ENCODE results near the gene MSH3. TPM values are rescaled to one million over a fixed set of nuclear protein-coding genes. Genes with fewer than 3 reads are reported as not detected.
"Not testable (repeated sequence)": the region's sequence is repeated elsewhere in the genome, so short reads cannot be mapped to it uniquely, and the experiment has no call there.

The MSH3 gene
- total and polyA plus RNA-seq, 5 donors from 2014 or later, result 11.2 to 17.3 (median 13.3) TPM

- Mint-ChIP-seq H3K4me1 (peaks cover 4 to 12% (median 5%) of the 10 kb centered on the region in 4 donors), H3K9me3 (no peaks in the 10 kb centered on the region), H3K27me3 (no peaks in the 10 kb centered on the region), H3K4me3 (no peak overlapping the region), H3K27ac (no peak overlapping the region), H3K36me3 (peaks cover 23% of the 10 kb centered on the region)
- DNase-seq (no peak), ATAC-seq (ENCODE audit: low read depth in 2 of 2) (no peak)
- H3K27ac ChIP-seq (ENCODE audit: insufficient read depth, low read length, poor library complexity, severe bottlenecking), result no peak overlapping the region
- H3K9me3 ChIP-seq (ENCODE audit: control insufficient read depth in 2 of 2, low read length in 2 of 2), result no peaks in the 10 kb centered on the region
- no peaks in the 10 kb centered on the region for H3K4me1 ChIP-seq (ENCODE audit: control insufficient read depth, insufficient read depth, low read length, poor library complexity, severe bottlenecking)
- no peak overlapping the region for H3K4me3 ChIP-seq (ENCODE audit: low read depth, low read length)
- peaks cover 6% of the 10 kb centered on the region for H3K36me3 ChIP-seq (ENCODE audit: control insufficient read depth, insufficient read depth, low read length)
- no peaks in the 10 kb centered on the region for H3K27me3 ChIP-seq (ENCODE audit: control insufficient read depth, insufficient read depth, low read length)
These were observed 156.0 kb downstream of the MSH3 start for GRCh38 chr5:80810425-80810824.

GRCh38 chr5:80816590-80816989 lies 162.1 kb downstream of the MSH3 start:
- Mint-ChIP-seq H3K36me3 (peaks cover 39% of the 10 kb centered on the region), H3K27ac (no peak overlapping the region), H3K9me3 (peaks cover 0 to 12% (median 0%) of the 10 kb centered on the region in 7 donors), H3K4me1 (peaks cover 0 to 6% (median under 1%) of the 10 kb centered on the region in 4 donors), H3K4me3 (no peak overlapping the region), H3K27me3 (no peaks in the 10 kb centered on the region)
- H3K4me1 ChIP-seq (ENCODE audit: control insufficient read depth, insufficient read depth, low read length, poor library complexity, severe bottlenecking), result no peaks in the 10 kb centered on the region
- H3K36me3 ChIP-seq (ENCODE audit: control insufficient read depth, insufficient read depth, low read length), result peaks cover 12% of the 10 kb centered on the region
- no peak overlapping the region for H3K27ac ChIP-seq (ENCODE audit: insufficient read depth, low read length, poor library complexity, severe bottlenecking)
- ATAC-seq (ENCODE audit: low read depth in 2 of 2), result no peak
- no peak for DNase-seq
- no peak overlapping the region for H3K4me3 ChIP-seq (ENCODE audit: low read depth, low read length)
- H3K9me3 ChIP-seq (ENCODE audit: control insufficient read depth in 2 of 2, low read length in 2 of 2), result no peaks in the 10 kb centered on the region
- no peaks in the 10 kb centered on the region for H3K27me3 ChIP-seq (ENCODE audit: control insufficient read depth, insufficient read depth, low read length)

GRCh38 chr5:80820685-80821084 lies 166.2 kb downstream of the MSH3 start:
- Mint-ChIP-seq H3K4me1 (peaks cover 0 to 6% (median 1%) of the 10 kb centered on the region in 4 donors), H3K36me3 (peaks cover 50% of the 10 kb centered on the region), H3K27ac (no peak overlapping the region), H3K4me3 (no peak overlapping the region), H3K27me3 (no peaks in the 10 kb centered on the region), H3K9me3 (peaks cover 0 to 14% (median 2%) of the 10 kb centered on the region in 7 donors)
- Histone ChIP-seq H3K9me3 (ENCODE audit: control insufficient read depth in 2 of 2, low read length in 2 of 2) (no peaks in the 10 kb centered on the region), H3K27ac (ENCODE audit: insufficient read depth, low read length, poor library complexity, severe bottlenecking) (no peak overlapping the region), H3K27me3 (ENCODE audit: control insufficient read depth, insufficient read depth, low read length) (no peaks in the 10 kb centered on the region), H3K4me1 (ENCODE audit: control insufficient read depth, insufficient read depth, low read length, poor library complexity, severe bottlenecking) (no peaks in the 10 kb centered on the region), H3K4me3 (ENCODE audit: low read depth, low read length) (no peak overlapping the region), H3K36me3 (ENCODE audit: control insufficient read depth, insufficient read depth, low read length) (peaks cover 7% of the 10 kb centered on the region)
- ATAC-seq (ENCODE audit: low read depth in 2 of 2) (no peak), DNase-seq (no peak)

- H3K9me3 ChIP-seq (ENCODE audit: control insufficient read depth in 2 of 2, low read length in 2 of 2), result peaks cover 0 to under 1% of the 10 kb centered on the region in 2 experiments
- H3K4me3 Mint-ChIP-seq, result no peak overlapping the region
- H3K27me3 ChIP-seq (ENCODE audit: control insufficient read depth, insufficient read depth, low read length), result no peaks in the 10 kb centered on the region
- H3K27me3 Mint-ChIP-seq, result no peaks in the 10 kb centered on the region
- ATAC-seq (ENCODE audit: low read depth in 2 of 2) (no peak), DNase-seq (no peak)
- H3K27ac ChIP-seq (ENCODE audit: insufficient read depth, low read length, poor library complexity, severe bottlenecking), result no peak overlapping the region
- peaks cover 0 to 5% (median 2%) of the 10 kb centered on the region in 7 donors for H3K9me3 Mint-ChIP-seq
- H3K36me3 ChIP-seq (ENCODE audit: control insufficient read depth, insufficient read depth, low read length), result peaks cover 7% of the 10 kb centered on the region
- peaks cover 42% of the 10 kb centered on the region for H3K36me3 Mint-ChIP-seq
- no peak overlapping the region for H3K27ac Mint-ChIP-seq
- H3K4me3 ChIP-seq (ENCODE audit: low read depth, low read length), result no peak overlapping the region
- peaks cover 0 to 5% (median 1%) of the 10 kb centered on the region in 4 donors for H3K4me1 Mint-ChIP-seq
- H3K4me1 ChIP-seq (ENCODE audit: control insufficient read depth, insufficient read depth, low read length, poor library complexity, severe bottlenecking), result no peaks in the 10 kb centered on the region
These were observed 168.2 kb downstream of the MSH3 start for GRCh38 chr5:80822640-80823039.

GRCh38 chr5:80824159-80824558 lies 169.7 kb downstream of the MSH3 start:
- H3K27me3 ChIP-seq (ENCODE audit: control insufficient read depth, insufficient read depth, low read length); H3K4me1 Mint-ChIP-seq; ATAC-seq (ENCODE audit: low read depth in 2 of 2); H3K4me3 ChIP-seq (ENCODE audit: low read depth, low read length); DNase-seq; H3K4me1 ChIP-seq (ENCODE audit: control insufficient read depth, insufficient read depth, low read length, poor library complexity, severe bottlenecking); H3K27me3 Mint-ChIP-seq; H3K27ac Mint-ChIP-seq; H3K4me3 Mint-ChIP-seq; H3K27ac ChIP-seq (ENCODE audit: insufficient read depth, low read length, poor library complexity, severe bottlenecking): not testable (repeated sequence)
- peaks cover 7 to 16% of the 10 kb centered on the region in 2 experiments for H3K9me3 ChIP-seq (ENCODE audit: control insufficient read depth in 2 of 2, low read length in 2 of 2)
- H3K36me3 ChIP-seq (ENCODE audit: control insufficient read depth, insufficient read depth, low read length), result peaks cover 13% of the 10 kb centered on the region
- Mint-ChIP-seq H3K9me3 (peaks cover 0 to 14% (median 2%) of the 10 kb centered on the region in 7 donors), H3K36me3 (peaks cover 49% of the 10 kb centered on the region)

- H3K4me3 ChIP-seq (ENCODE audit: low read depth, low read length), result no peak overlapping the region
- Mint-ChIP-seq H3K36me3 (peaks cover 51% of the 10 kb centered on the region), H3K27me3 (peaks cover 4% of the 10 kb centered on the region), H3K4me1 (peaks cover 0 to 5% (median 1%) of the 10 kb centered on the region in 4 donors), H3K9me3 (peaks cover 0 to 19% (median 5%) of the 10 kb centered on the region in 7 donors), H3K27ac (no peak overlapping the region), H3K4me3 (no peak overlapping the region)
- ATAC-seq (ENCODE audit: low read depth in 2 of 2) (no peak), DNase-seq (no peak)
- peaks cover 10% of the 10 kb centered on the region for H3K36me3 ChIP-seq (ENCODE audit: control insufficient read depth, insufficient read depth, low read length)
- H3K27ac ChIP-seq (ENCODE audit: insufficient read depth, low read length, poor library complexity, severe bottlenecking), result no peak overlapping the region
- no peaks in the 10 kb centered on the region for H3K4me1 ChIP-seq (ENCODE audit: control insufficient read depth, insufficient read depth, low read length, poor library complexity, severe bottlenecking)
- H3K27me3 ChIP-seq (ENCODE audit: control insufficient read depth, insufficient read depth, low read length), result no peaks in the 10 kb centered on the region
- H3K9me3 ChIP-seq (ENCODE audit: control insufficient read depth in 2 of 2, low read length in 2 of 2), result peaks cover 9 to 17% of the 10 kb centered on the region in 2 experiments
These were observed 171.5 kb downstream of the MSH3 start for GRCh38 chr5:80825786-80826460.

GRCh38 chr5:80834710-80835109 lies 180.3 kb downstream of the MSH3 start:
- DNase-seq (no peak), ATAC-seq (ENCODE audit: low read depth in 2 of 2) (no peak)
- no peak overlapping the region for H3K27ac Mint-ChIP-seq
- Histone ChIP-seq H3K4me3 (ENCODE audit: low read depth, low read length) (no peak overlapping the region), H3K27ac (ENCODE audit: insufficient read depth, low read length, poor library complexity, severe bottlenecking) (no peak overlapping the region), H3K36me3 (ENCODE audit: control insufficient read depth, insufficient read depth, low read length) (peaks cover 2% of the 10 kb centered on the region), H3K9me3 (ENCODE audit: control insufficient read depth in 2 of 2, low read length in 2 of 2) (no peaks in the 10 kb centered on the region), H3K4me1 (ENCODE audit: control insufficient read depth, insufficient read depth, low read length, poor library complexity, severe bottlenecking) (no peaks in the 10 kb centered on the region), H3K27me3 (ENCODE audit: control insufficient read depth, insufficient read depth, low read length) (no peaks in the 10 kb centered on the region)
- H3K27me3 Mint-ChIP-seq, result no peaks in the 10 kb centered on the region
- H3K4me3 Mint-ChIP-seq, result no peak overlapping the region
- peaks cover 12% of the 10 kb centered on the region for H3K36me3 Mint-ChIP-seq
- H3K4me1 Mint-ChIP-seq, result peaks cover 3 to 20% (median 12%) of the 10 kb centered on the region in 4 donors
- H3K9me3 Mint-ChIP-seq, result peaks cover 0 to 3% (median 0%) of the 10 kb centered on the region in 7 donors

GRCh38 chr5:80835128-80835527 lies 180.7 kb downstream of the MSH3 start:
- ATAC-seq (ENCODE audit: low read depth in 2 of 2) (no peak), DNase-seq (no peak)
- peaks cover 2% of the 10 kb centered on the region for H3K36me3 ChIP-seq (ENCODE audit: control insufficient read depth, insufficient read depth, low read length)
- H3K4me1 ChIP-seq (ENCODE audit: control insufficient read depth, insufficient read depth, low read length, poor library complexity, severe bottlenecking), result no peaks in the 10 kb centered on the region
- H3K27ac Mint-ChIP-seq, result no peak overlapping the region
- H3K27me3 ChIP-seq (ENCODE audit: control insufficient read depth, insufficient read depth, low read length), result no peaks in the 10 kb centered on the region
- no peak overlapping the region for H3K4me3 ChIP-seq (ENCODE audit: low read depth, low read length)
- no peak overlapping the region for H3K4me3 Mint-ChIP-seq
- no peaks in the 10 kb centered on the region for H3K27me3 Mint-ChIP-seq
- H3K9me3 Mint-ChIP-seq, result peaks cover 0 to 3% (median 0%) of the 10 kb centered on the region in 7 donors
- peaks cover 3 to 20% (median 14%) of the 10 kb centered on the region in 4 donors for H3K4me1 Mint-ChIP-seq
- no peaks in the 10 kb centered on the region for H3K9me3 ChIP-seq (ENCODE audit: control insufficient read depth in 2 of 2, low read length in 2 of 2)
- peaks cover 11% of the 10 kb centered on the region for H3K36me3 Mint-ChIP-seq
- H3K27ac ChIP-seq (ENCODE audit: insufficient read depth, low read length, poor library complexity, severe bottlenecking), result no peak overlapping the region
